Measurements from ENCODE around the gene VAV2.
"Not testable (repeated sequence)": the region's sequence is repeated elsewhere in the genome, so short reads cannot be mapped to it uniquely, and the experiment has no call there.

Gene VAV2

GRCh38 chr9:133996531-133997520 lies 4.7 kb upstream of the VAV2 start:
- no peak for DNase-seq (ENCODE audit: low read depth)

GRCh38 chr9:133995012-133995896 lies 3.1 kb upstream of the VAV2 start:
- no peak for DNase-seq (ENCODE audit: low read depth)

GRCh38 chr9:133994353-133995011 lies 2.4 kb upstream of the VAV2 start:
- peak; percentile 62 for DNase-seq (ENCODE audit: low read depth)

GRCh38 chr9:133993635-133994253 lies 1.6 kb upstream of the VAV2 start:
- no peak for DNase-seq (ENCODE audit: low read depth)

- DNase-seq (ENCODE audit: low read depth) = peak; percentile 43
Observed at GRCh38 chr9:133992780-133993634, 883 bp upstream of the VAV2 start.

- no peak for DNase-seq (ENCODE audit: low read depth)
Observed at GRCh38 chr9:133991214-133991921, 756 bp downstream of the VAV2 start.

- no peak for DNase-seq (ENCODE audit: low read depth)
Observed at GRCh38 chr9:133990366-133991213, 1.5 kb downstream of the VAV2 start.

- DNase-seq (ENCODE audit: low read depth) = no peak
Observed at GRCh38 chr9:133989625-133990365, 2.3 kb downstream of the VAV2 start.

GRCh38 chr9:133988771-133989170 lies 3.4 kb downstream of the VAV2 start:
- DNase-seq (ENCODE audit: low read depth) = not testable (repeated sequence)

GRCh38 chr9:133987946-133988665 lies 4.0 kb downstream of the VAV2 start:
- no peak for DNase-seq (ENCODE audit: low read depth)

- no peak for DNase-seq (ENCODE audit: low read depth)
Observed at GRCh38 chr9:133987446-133987788, 4.7 kb downstream of the VAV2 start.

GRCh38 chr9:133986774-133987445 lies 5.2 kb downstream of the VAV2 start:
- no peak for DNase-seq (ENCODE audit: low read depth)

- DNase-seq (ENCODE audit: low read depth) = no peak
Observed at GRCh38 chr9:133986061-133986460, 6.1 kb downstream of the VAV2 start.

- DNase-seq (ENCODE audit: low read depth) = no peak
Observed at GRCh38 chr9:133982971-133983720, 9.0 kb downstream of the VAV2 start.

GRCh38 chr9:133981958-133982681 lies 10.0 kb downstream of the VAV2 start:
- no peak for DNase-seq (ENCODE audit: low read depth)

- no peak for DNase-seq (ENCODE audit: low read depth)
Observed at GRCh38 chr9:133981589-133981957, 10.6 kb downstream of the VAV2 start.

Measured in CMK (cell line).